Astrocyte of the cerebellum (primary cell): ENCODE measurements around the gene DRAP1.
"Not testable (repeated sequence)": the region's sequence is repeated elsewhere in the genome, so short reads cannot be mapped to it uniquely, and the experiment has no call there.

Experiments
- DNase-seq: peaks from one replicate; pipeline ENCODE4 v3.0.0-alpha.2; 2011; ENCODE audit warnings: low read depth
- H3K4me3 ChIP-seq: 2 replicates; pipeline ENCODE4 v1.5.1; 2011; ENCODE audit warnings: mild to moderate bottlenecking, low read depth, low read length, moderate library complexity
- in situ Hi-C: cut with HindIII; loops from 2 replicates; pipeline ENCODE4 v1.10.0; 2017; ENCODE audit warnings: low sequenced_read_pairs
- TF ChIP-seq, protein P1 (sequence below): IDR thresholded peaks from 2 replicates; pipeline ENCODE4 v1.5.1; 2012; ENCODE audit warnings: low read length, low read depth, moderate library complexity, mild to moderate bottlenecking; ENCODE audit errors: missing control alignments

The DRAP1 gene

DNA sequence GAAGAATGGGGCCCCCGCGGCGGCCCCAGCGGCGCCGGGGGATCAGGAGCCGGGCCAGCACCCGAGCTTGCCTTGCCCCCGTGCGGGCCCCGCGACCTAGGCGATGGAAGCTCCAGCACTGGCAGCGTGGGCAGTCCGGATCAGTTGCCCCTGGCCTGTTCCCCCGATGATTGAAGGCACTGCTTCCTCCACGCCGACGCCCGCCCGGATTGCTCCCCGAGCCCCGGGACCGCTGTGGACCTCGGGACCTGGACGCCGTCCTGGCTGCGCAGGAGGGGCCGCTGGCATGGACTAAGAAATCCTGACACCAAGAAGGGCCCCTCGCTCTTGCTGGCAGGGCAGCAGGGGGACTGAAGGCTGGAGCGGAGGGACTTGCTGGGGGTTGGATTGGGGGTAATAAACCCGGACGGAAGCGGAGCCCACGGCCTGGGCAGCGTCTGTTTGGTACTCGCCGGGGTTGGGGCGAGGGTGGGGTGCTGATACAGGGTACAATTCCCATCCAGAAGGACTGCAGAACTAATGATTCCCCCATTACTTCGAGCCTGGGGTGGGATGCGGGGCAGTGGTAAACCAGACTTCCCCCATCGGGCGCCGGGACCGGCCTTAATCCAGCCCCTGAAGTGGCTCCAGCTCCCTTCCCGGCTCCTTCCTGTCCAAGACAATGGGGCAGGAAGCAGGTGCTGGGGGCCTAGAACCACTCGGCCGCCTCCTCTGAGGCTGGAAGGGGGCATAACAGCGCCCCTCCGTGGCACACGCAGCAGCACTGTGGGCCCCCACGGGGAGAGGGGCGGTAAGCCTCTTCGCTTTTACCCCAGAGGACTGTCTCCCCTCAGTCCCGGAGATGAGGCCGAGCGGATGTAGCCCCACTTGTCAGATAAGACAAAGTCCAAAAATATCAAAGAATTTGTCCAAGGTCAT is 27.7 kb upstream of the DRAP1 start:
- DNase-seq: no peak
- in situ Hi-C loops: no loop called here
- H3K4me3 ChIP-seq: peak overlapping the region; percentile 72
- TF ChIP-seq, protein P1, sequence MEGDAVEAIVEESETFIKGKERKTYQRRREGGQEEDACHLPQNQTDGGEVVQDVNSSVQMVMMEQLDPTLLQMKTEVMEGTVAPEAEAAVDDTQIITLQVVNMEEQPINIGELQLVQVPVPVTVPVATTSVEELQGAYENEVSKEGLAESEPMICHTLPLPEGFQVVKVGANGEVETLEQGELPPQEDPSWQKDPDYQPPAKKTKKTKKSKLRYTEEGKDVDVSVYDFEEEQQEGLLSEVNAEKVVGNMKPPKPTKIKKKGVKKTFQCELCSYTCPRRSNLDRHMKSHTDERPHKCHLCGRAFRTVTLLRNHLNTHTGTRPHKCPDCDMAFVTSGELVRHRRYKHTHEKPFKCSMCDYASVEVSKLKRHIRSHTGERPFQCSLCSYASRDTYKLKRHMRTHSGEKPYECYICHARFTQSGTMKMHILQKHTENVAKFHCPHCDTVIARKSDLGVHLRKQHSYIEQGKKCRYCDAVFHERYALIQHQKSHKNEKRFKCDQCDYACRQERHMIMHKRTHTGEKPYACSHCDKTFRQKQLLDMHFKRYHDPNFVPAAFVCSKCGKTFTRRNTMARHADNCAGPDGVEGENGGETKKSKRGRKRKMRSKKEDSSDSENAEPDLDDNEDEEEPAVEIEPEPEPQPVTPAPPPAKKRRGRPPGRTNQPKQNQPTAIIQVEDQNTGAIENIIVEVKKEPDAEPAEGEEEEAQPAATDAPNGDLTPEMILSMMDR: peak; percentile 34

DNA sequence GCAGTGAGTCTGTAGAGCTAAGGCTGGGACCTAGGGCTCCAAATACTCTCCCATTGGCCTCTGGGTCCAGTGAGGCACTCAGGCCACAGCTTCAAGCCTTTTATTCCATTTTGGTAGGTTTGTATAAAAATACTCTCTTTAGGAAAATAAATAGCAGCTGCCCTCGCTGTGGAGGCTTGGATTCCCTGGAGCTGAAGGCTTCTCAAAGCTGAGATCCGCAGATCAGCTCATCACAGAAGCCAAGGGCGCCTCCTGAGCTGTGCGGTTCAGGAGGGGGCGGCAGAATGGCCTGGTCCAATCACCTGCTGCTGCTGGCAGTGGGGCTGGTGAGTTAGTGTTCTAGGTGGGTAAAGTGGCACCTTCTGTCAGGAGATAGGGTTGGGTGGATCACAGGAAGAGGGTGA is 27.1 kb upstream of the DRAP1 start:
- DNase-seq, in situ Hi-C loops: not testable (repeated sequence)
- H3K4me3 ChIP-seq: peak overlapping the region; percentile 72

DNA sequence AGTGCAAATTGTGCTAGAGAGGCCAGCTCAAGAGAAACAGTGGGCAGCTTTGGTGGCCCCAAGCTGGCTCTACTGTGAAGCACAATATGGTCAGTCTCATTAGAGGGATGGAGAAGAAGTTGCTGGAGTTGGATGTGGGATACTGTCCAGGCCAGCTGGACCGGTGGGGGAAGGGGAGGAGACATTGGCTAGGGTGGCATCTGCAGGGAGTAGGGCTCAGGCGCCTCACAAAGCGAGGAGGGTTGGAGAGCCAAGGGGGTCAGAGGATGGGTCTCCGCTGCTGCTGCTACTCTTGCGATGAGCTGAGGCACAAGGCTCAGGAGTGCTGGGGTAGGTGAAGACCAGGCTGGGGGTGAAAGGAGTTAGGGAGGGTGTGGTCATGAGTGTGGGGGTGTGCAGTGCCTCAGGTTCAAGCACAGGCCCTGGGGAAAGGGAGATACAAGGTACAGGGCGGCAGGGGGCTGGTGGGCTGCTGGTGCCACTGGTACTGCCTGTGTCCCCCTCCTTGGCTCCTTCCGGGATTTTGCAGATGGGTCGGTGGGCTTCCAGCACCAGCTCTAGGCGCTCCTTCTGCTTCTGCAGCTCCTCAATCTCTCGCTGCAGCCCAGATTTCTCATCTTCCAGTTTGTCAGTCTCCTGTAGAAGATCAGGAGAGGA is 26.4 kb upstream of the DRAP1 start:
- H3K4me3 ChIP-seq: no peak overlapping the region
- no peak for DNase-seq
- TF ChIP-seq, protein P1: no peak
- in situ Hi-C loops: no loop called here

DNA sequence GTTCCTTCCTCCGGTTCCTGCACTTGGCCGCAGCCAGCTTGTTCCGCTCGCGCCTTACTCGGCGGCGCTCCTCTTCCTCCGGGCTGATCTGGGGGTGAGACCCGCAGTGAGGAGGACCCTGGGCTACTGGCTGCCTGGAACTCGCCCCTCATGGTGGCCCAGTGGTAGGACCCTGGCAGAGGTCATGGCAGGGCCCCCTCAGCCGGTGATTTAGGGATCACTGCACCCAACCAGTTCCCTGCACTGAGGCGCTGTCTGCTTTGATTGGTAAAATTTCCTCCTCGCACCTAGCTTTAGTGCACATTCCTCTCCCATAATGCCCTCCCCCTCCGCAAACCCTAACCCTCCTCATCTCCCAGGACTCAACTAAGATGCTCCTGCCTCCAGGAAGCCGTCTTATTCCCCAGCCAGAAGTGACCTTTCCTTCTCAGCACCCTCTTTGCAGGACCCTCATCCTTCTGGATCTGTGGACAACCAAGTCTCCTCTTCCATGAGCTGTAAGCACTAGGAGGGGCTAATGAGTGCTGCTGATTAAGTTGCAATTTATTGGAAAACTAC is 25.1 kb upstream of the DRAP1 start:
- TF ChIP-seq, protein P1: no peak
- in situ Hi-C loops: no loop called here
- no peak for DNase-seq
- no peak overlapping the region for H3K4me3 ChIP-seq

DNA sequence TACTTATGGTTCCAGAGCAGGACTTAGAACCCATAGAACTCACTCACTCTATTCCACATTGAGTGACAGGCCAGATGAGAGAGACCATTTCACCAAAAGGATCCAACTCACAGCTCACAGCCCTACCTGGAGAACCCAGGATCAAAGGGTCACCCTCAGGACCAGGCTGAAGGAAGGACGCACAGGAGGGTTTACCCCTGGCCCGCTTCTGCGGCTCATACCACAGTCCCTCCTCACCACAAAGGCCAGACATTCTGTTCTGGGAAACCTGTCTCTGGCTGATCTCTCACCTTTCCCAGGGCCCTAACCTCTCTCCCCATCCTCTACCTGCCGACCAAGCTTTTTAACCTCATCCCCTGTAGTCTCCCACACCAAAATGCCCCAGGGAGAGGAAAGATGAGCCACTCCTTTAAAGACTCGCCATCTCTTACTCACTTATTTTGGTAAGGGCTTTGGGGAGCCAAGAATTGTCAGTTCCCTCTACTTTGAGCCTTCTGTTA is 23.7 kb upstream of the DRAP1 start:
- no peak for DNase-seq
- in situ Hi-C loops: no loop called here
- no peak overlapping the region for H3K4me3 ChIP-seq
- TF ChIP-seq, protein P1: no peak

DNA sequence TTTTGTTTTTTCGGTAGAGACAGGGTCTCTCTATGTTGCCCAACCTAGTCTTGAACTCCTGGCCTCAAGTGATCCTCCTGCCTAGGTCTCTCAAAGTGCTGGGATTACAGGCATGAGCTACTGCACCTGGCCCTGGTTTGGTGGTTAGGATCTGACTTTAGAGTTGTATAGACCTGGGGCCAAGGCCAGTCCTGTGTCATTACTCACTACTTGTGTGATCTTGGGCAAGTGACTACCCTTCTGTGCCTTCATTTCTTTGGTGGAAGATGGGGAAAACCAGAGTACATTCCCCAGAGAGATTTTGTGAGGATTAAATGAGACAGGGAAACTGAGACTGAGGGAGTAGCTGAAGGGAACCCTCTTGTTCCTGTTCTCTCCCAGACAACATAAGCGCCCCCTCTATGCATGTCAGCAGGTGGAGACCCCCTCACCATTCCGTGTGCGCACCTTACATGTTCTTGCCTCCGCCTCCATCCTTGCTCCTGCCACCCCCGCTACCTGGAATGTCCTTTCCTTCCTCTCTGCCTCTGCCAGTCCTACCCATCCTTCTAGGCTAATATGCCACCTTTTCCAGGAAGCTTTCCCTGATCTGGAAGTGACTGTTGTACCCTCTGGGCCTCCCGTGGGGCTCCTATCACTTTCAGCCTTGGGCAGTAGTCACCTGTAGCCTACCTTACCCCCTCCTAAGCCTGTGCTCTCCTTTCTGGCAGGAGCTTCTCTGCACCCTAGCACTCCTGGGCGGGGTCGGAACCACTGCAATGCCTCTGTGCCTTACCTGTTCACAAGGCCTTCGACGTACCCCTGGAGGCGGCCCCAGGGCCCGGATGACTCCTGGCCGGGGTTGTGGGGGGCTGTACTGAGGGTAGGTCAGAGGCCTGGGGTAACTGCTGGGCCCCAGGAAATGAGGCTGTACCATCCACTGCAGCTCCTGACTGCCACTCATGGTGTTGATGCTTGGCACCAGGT is 22.9 kb upstream of the DRAP1 start:
- no peak for DNase-seq
- in situ Hi-C loops: no loop called here
- TF ChIP-seq, protein P1: no peak
- no peak overlapping the region for H3K4me3 ChIP-seq
